ENCODE results near the gene PHF21B. TPM values are rescaled to one million over a fixed set of nuclear protein-coding genes. Genes with fewer than 3 reads are reported as not detected.

PHF21B gene
- polyA plus RNA-seq, 1 donor (not counting 4 experiments of a cell fraction or from before 2014, with no cell fraction given) = not detected

- H3K79me2 ChIP-seq (ENCODE audit: control insufficient read depth, insufficient read depth, low read length) = no peaks in the 10 kb centered on the region
- peaks cover 12% of the 10 kb centered on the region for H3K27me3 ChIP-seq (ENCODE audit: control insufficient read depth, extremely low read depth, insufficient read depth, low read length)
- H3K4me2 ChIP-seq (ENCODE audit: control insufficient read depth, extremely low read depth, insufficient read depth, low read depth, low read length) = no peak overlapping the region
- H3K36me3 ChIP-seq (ENCODE audit: control insufficient read depth in 2 of 2, extremely low read depth in 1 of 2, insufficient read depth in 2 of 2, low read length in 2 of 2) = no peaks in the 10 kb centered on the region
- no peak for FAIRE-seq
- H2AFZ ChIP-seq (ENCODE audit: control insufficient read depth, low read length) = no peak overlapping the region
- DNase-seq (ENCODE audit: low read depth, low spot score) = no peak
- no peak overlapping the region for H3K4me3 ChIP-seq (ENCODE audit: control insufficient read depth in 2 of 3, extremely low read depth in 1 of 3, insufficient read depth in 2 of 3, low read depth in 1 of 3, low read length in 3 of 3)
- no peaks in the 10 kb centered on the region for H3K4me1 ChIP-seq (ENCODE audit: control insufficient read depth, extremely low read depth, insufficient read depth, low read length)
- H3K9me1 ChIP-seq (ENCODE audit: control insufficient read depth, extremely low read depth, insufficient read depth, low read length) = no peaks in the 10 kb centered on the region
- no peaks in the 10 kb centered on the region for H4K20me1 ChIP-seq (ENCODE audit: control insufficient read depth, extremely low read depth, insufficient read depth, low read length)
- dilution Hi-C loops (cut with MboI; ENCODE audit: extremely low pct_ligation_motif_present, low sequenced_read_pairs) = no loop called here
- TF ChIP-seq EZH2 (IDR thresholded peaks at IDR 0.05; ENCODE audit: low read length) = no peak
- TF ChIP-seq, protein P1, sequence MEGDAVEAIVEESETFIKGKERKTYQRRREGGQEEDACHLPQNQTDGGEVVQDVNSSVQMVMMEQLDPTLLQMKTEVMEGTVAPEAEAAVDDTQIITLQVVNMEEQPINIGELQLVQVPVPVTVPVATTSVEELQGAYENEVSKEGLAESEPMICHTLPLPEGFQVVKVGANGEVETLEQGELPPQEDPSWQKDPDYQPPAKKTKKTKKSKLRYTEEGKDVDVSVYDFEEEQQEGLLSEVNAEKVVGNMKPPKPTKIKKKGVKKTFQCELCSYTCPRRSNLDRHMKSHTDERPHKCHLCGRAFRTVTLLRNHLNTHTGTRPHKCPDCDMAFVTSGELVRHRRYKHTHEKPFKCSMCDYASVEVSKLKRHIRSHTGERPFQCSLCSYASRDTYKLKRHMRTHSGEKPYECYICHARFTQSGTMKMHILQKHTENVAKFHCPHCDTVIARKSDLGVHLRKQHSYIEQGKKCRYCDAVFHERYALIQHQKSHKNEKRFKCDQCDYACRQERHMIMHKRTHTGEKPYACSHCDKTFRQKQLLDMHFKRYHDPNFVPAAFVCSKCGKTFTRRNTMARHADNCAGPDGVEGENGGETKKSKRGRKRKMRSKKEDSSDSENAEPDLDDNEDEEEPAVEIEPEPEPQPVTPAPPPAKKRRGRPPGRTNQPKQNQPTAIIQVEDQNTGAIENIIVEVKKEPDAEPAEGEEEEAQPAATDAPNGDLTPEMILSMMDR (optimal IDR thresholded peaks at IDR 0.05 in 1 of 3, IDR thresholded peaks at IDR 0.05 in 1 of 3, conservative IDR thresholded peaks at IDR 0.05 in 1 of 3; ENCODE audit: extremely low read depth in 1 of 3, insufficient read depth in 2 of 3, low read length in 3 of 3) = no peak
- no peak overlapping the region for H3K27ac ChIP-seq (ENCODE audit: control insufficient read depth, insufficient read depth, low read length)
- H3K9ac ChIP-seq (ENCODE audit: control insufficient read depth, extremely low read depth, insufficient read depth, low read length) = no peak overlapping the region
- H3K9me3 ChIP-seq (ENCODE audit: control insufficient read depth, low read depth, low read length) = no peaks in the 10 kb centered on the region
These were observed 75.9 kb downstream of the PHF21B start for GRCh38 chr22:44933666-44934453.

GRCh38 chr22:44932493-44932892 lies 77.3 kb downstream of the PHF21B start:
- H3K79me2 ChIP-seq (ENCODE audit: control insufficient read depth, insufficient read depth, low read length) = no peaks in the 10 kb centered on the region
- no peaks in the 10 kb centered on the region for H3K9me1 ChIP-seq (ENCODE audit: control insufficient read depth, extremely low read depth, insufficient read depth, low read length)
- H3K36me3 ChIP-seq (ENCODE audit: control insufficient read depth in 2 of 2, extremely low read depth in 1 of 2, insufficient read depth in 2 of 2, low read length in 2 of 2) = no peaks in the 10 kb centered on the region
- H3K4me3 ChIP-seq (ENCODE audit: control insufficient read depth in 2 of 3, extremely low read depth in 1 of 3, insufficient read depth in 2 of 3, low read depth in 1 of 3, low read length in 3 of 3) = no peak overlapping the region
- H3K27ac ChIP-seq (ENCODE audit: control insufficient read depth, insufficient read depth, low read length) = no peak overlapping the region
- H2AFZ ChIP-seq (ENCODE audit: control insufficient read depth, low read length) = no peak overlapping the region
- peaks cover 8% of the 10 kb centered on the region for H3K27me3 ChIP-seq (ENCODE audit: control insufficient read depth, extremely low read depth, insufficient read depth, low read length)
- FAIRE-seq (no peak), DNase-seq (ENCODE audit: low read depth, low spot score) (no peak)
- TF ChIP-seq, protein P1 (optimal IDR thresholded peaks at IDR 0.05 in 1 of 3, IDR thresholded peaks at IDR 0.05 in 1 of 3, conservative IDR thresholded peaks at IDR 0.05 in 1 of 3; ENCODE audit: extremely low read depth in 1 of 3, insufficient read depth in 2 of 3, low read length in 3 of 3) = no peak
- no peak for TF ChIP-seq EZH2 (IDR thresholded peaks at IDR 0.05; ENCODE audit: low read length)
- no peaks in the 10 kb centered on the region for H3K9me3 ChIP-seq (ENCODE audit: control insufficient read depth, low read depth, low read length)
- no peak overlapping the region for H3K4me2 ChIP-seq (ENCODE audit: control insufficient read depth, extremely low read depth, insufficient read depth, low read depth, low read length)
- no peak overlapping the region for H3K9ac ChIP-seq (ENCODE audit: control insufficient read depth, extremely low read depth, insufficient read depth, low read length)
- H4K20me1 ChIP-seq (ENCODE audit: control insufficient read depth, extremely low read depth, insufficient read depth, low read length) = no peaks in the 10 kb centered on the region
- H3K4me1 ChIP-seq (ENCODE audit: control insufficient read depth, extremely low read depth, insufficient read depth, low read length) = no peaks in the 10 kb centered on the region
- dilution Hi-C loops (cut with MboI; ENCODE audit: extremely low pct_ligation_motif_present, low sequenced_read_pairs) = no loop called here

Measured in keratinocyte (primary cell).